GM23248 (cell line): ENCODE data around the gene FAM81A.

Source experiments
- EZH2 ChIP-seq: fragments of 200-600 bp; sonication (generic); IDR thresholded peaks from 2 replicates; pipeline ENCODE4 v1.6.1; 2018; ENCODE audit warnings: antibody characterized with exemption, mild to moderate bottlenecking; ENCODE audit not compliant: insufficient read depth, poor library complexity, severe bottlenecking
- EZH2phosphoT487 ChIP-seq: fragments of 200-600 bp; sonication (generic); IDR thresholded peaks from 2 replicates; pipeline ENCODE4 v1.6.1; 2018; ENCODE audit warnings: antibody characterized with exemption, moderate library complexity, mild to moderate bottlenecking, low read depth; ENCODE audit not compliant: insufficient read depth

DNA sequence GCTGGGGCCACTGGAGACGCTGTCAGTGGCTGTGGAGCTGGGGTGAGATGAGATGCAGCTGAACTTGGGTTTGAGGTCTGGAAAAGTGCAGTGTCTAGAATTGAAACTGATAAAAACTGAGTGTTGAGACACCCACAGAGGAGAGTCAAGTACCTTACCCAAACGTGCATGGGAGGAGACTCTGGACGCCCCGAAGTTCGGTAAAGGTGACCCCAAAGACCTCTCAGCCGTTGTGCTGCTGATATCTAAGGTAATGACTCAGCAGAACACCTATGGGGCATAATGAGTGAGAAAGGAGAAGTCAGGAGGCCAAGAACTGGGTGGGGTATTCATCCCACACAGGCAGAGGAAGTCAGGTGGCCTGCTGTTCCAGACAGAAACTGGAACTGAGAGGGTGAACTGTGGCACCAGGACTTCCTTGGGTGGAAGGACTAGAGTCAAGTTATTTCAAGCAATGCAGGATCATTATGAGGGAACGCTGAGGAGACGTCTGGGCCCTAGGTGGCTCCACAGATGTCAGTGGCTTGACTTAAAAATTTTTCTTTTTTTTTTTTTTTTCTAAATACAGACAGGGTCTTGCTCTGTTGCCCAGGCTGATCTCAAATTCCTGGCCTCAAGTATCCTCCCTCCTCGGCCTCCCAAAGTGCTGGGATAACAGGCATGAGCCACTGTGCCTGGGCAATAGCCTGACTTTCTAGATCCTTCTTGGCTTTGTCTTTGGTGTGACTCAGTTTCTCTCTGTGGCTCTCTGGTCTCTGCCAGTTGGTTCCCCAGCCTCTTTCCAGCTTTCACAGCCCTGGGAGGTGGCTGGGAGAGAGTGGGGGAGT is 105.9 kb downstream of the FAM81A start:
- TF ChIP-seq EZH2phosphoT487 (no peak), EZH2 (no peak)
